HG02970 (cell line): Measurements from ENCODE around the gene ANO2.

Experiments used
- ATAC-seq: cut with Tn5 transposase; IDR thresholded peaks from one replicate; pipeline ENCODE4 v1.9.1; 2021; ENCODE audit warnings: mild to moderate bottlenecking, moderate library complexity, moderate number of reproducible peaks; ENCODE audit not compliant: unreplicated experiment, low FRiP score

Gene ANO2

GRCh38 chr12:5525783-5526367 lies 419.2 kb downstream of the ANO2 start:
- ATAC-seq: no peak

GRCh38 chr12:5524769-5525436 lies 420.2 kb downstream of the ANO2 start:
- no peak for ATAC-seq

- no peak for ATAC-seq
Observed at GRCh38 chr12:5524116-5524768, 420.8 kb downstream of the ANO2 start.

- ATAC-seq: no peak
Observed at GRCh38 chr12:5523396-5524115, 421.5 kb downstream of the ANO2 start.

GRCh38 chr12:5522432-5523335 lies 422.4 kb downstream of the ANO2 start:
- no peak for ATAC-seq

GRCh38 chr12:5521456-5522325 lies 423.4 kb downstream of the ANO2 start:
- no peak for ATAC-seq

- ATAC-seq: no peak
Observed at GRCh38 chr12:5520831-5521230, 424.2 kb downstream of the ANO2 start.

- no peak for ATAC-seq
Observed at GRCh38 chr12:5520037-5520436, 425.0 kb downstream of the ANO2 start.

GRCh38 chr12:5518584-5519365 lies 426.3 kb downstream of the ANO2 start:
- ATAC-seq: no peak

- ATAC-seq: no peak
Observed at GRCh38 chr12:5516371-5517241, 428.5 kb downstream of the ANO2 start.

GRCh38 chr12:5515458-5515857 lies 429.6 kb downstream of the ANO2 start:
- no peak for ATAC-seq

GRCh38 chr12:5514545-5514944 lies 430.5 kb downstream of the ANO2 start:
- ATAC-seq: no peak

GRCh38 chr12:5514016-5514415 lies 431.0 kb downstream of the ANO2 start:
- no peak for ATAC-seq

- ATAC-seq: no peak
Observed at GRCh38 chr12:5513406-5513805, 431.7 kb downstream of the ANO2 start.
